ENCODE measurements around the gene PSMD3.

DNA sequence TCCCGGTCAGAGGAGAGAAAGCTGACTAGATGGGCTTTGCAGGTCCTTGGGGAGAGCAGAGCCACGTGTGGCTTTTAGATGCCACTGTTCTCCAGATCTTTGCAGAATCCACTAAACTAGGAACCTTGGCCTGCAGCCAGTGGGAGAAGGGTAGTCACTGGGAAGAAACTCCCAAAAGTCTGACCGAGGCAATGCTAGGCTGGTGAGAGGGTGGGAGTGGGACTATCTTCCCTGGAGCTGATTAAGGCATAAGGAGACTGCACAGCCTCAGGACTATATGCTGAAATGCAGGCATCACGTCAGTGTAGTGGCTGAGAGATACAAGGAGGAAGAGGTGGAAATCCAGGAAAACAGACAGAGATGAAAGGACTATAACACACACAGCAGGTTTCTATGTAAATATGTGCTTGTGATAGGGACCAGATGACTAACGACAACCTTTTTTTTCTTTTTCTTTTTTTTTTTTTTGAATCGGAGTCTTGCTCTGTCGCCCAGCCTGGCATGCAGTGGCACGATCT lies 20.0 kb upstream of the PSMD3 start:
- TF ChIP-seq, protein P1, sequence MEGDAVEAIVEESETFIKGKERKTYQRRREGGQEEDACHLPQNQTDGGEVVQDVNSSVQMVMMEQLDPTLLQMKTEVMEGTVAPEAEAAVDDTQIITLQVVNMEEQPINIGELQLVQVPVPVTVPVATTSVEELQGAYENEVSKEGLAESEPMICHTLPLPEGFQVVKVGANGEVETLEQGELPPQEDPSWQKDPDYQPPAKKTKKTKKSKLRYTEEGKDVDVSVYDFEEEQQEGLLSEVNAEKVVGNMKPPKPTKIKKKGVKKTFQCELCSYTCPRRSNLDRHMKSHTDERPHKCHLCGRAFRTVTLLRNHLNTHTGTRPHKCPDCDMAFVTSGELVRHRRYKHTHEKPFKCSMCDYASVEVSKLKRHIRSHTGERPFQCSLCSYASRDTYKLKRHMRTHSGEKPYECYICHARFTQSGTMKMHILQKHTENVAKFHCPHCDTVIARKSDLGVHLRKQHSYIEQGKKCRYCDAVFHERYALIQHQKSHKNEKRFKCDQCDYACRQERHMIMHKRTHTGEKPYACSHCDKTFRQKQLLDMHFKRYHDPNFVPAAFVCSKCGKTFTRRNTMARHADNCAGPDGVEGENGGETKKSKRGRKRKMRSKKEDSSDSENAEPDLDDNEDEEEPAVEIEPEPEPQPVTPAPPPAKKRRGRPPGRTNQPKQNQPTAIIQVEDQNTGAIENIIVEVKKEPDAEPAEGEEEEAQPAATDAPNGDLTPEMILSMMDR (IDR thresholded peaks at IDR 0.05): no peak
- TF ChIP-seq POLR2A (IDR thresholded peaks at IDR 0.05): no peak

All from esophagus squamous epithelium (tissue), 4 donors.